Measurements from ENCODE around the gene DEF6.

The DEF6 gene

GRCh38 chr6:35359744-35360348, 62.2 kb downstream of the DEF6 start:
- H3K9me3 ChIP-seq (ENCODE audit: severe bottlenecking) = no peaks in the 10 kb centered on the region
- DNase-seq = no peak
- H3K27me3 ChIP-seq (ENCODE audit: insufficient read depth, low read depth, severe bottlenecking) = no peaks in the 10 kb centered on the region
- peaks cover 9% of the 10 kb centered on the region for H3K36me3 ChIP-seq
- no peak overlapping the region for H3K27ac ChIP-seq
- TF ChIP-seq CTCF (IDR thresholded peaks at IDR 0.05; ENCODE audit: low read depth, low read length) = no peak
- H3K4me3 ChIP-seq (ENCODE audit: low read depth, low read length) = no peak overlapping the region

- DNase-seq = no peak
- no peak overlapping the region for H3K27ac ChIP-seq
Measured at GRCh38 chr6:35360349-35361138, 62.9 kb downstream of the DEF6 start.

GRCh38 chr6:35362200-35362599, 64.6 kb downstream of the DEF6 start:
- TF ChIP-seq CTCF (IDR thresholded peaks at IDR 0.05; ENCODE audit: low read depth, low read length) = no peak
- Histone ChIP-seq H3K4me3 (ENCODE audit: low read depth, low read length) (no peak overlapping the region), H3K9me3 (ENCODE audit: severe bottlenecking) (no peaks in the 10 kb centered on the region), H3K27ac (no peak overlapping the region), H3K36me3 (no peaks in the 10 kb centered on the region; the same call in 1 of the 2 replicates), H3K27me3 (ENCODE audit: insufficient read depth, low read depth, severe bottlenecking) (no peaks in the 10 kb centered on the region)
- DNase-seq = no peak

More at GRCh38 chr6:35360349-35361138, 62.9 kb downstream of the DEF6 start:
- Histone ChIP-seq H3K4me3 (ENCODE audit: low read depth, low read length) (no peak overlapping the region), H3K27me3 (ENCODE audit: insufficient read depth, low read depth, severe bottlenecking) (no peaks in the 10 kb centered on the region), H3K9me3 (ENCODE audit: severe bottlenecking) (no peaks in the 10 kb centered on the region), H3K36me3 (peaks cover 7% of the 10 kb centered on the region)
- TF ChIP-seq CTCF (IDR thresholded peaks at IDR 0.05; ENCODE audit: low read depth, low read length) = no peak

GRCh38 chr6:35363293-35363750, 65.7 kb downstream of the DEF6 start:
- Histone ChIP-seq H3K27ac (no peak overlapping the region), H3K4me3 (ENCODE audit: low read depth, low read length) (no peak overlapping the region), H3K27me3 (ENCODE audit: insufficient read depth, low read depth, severe bottlenecking) (no peaks in the 10 kb centered on the region), H3K9me3 (ENCODE audit: severe bottlenecking) (no peaks in the 10 kb centered on the region), H3K36me3 (no peaks in the 10 kb centered on the region)
- TF ChIP-seq CTCF (IDR thresholded peaks at IDR 0.05; ENCODE audit: low read depth, low read length) = no peak
- DNase-seq = no peak

GRCh38 chr6:35365594-35366203, 68.1 kb downstream of the DEF6 start:
- TF ChIP-seq CTCF (IDR thresholded peaks at IDR 0.05; ENCODE audit: low read depth, low read length) = no peak
- no peaks in the 10 kb centered on the region for H3K36me3 ChIP-seq
- H3K9me3 ChIP-seq (ENCODE audit: severe bottlenecking) = no peaks in the 10 kb centered on the region
- H3K27ac ChIP-seq = no peak overlapping the region
- no peak overlapping the region for H3K4me3 ChIP-seq (ENCODE audit: low read depth, low read length)
- H3K27me3 ChIP-seq (ENCODE audit: insufficient read depth, low read depth, severe bottlenecking) = no peaks in the 10 kb centered on the region
- DNase-seq = no peak
